ACC112 (cell line): ENCODE results near the gene NAB1.
"Not testable (repeated sequence)": the region's sequence is repeated elsewhere in the genome, so short reads cannot be mapped to it uniquely, and the experiment has no call there.

Source experiments
- H2AFZ ChIP-seq: fragments of 200-600 bp; sonication (generic); one replicate; pipeline ENCODE4 v1.6.0; 2017; ENCODE audit warnings: antibody characterized with exemption, low read length; ENCODE audit not compliant: unreplicated experiment
- H3K27ac ChIP-seq: fragments of 200-600 bp; sonication (generic); 2 replicates; pipeline ENCODE4 v1.5.1; 2014; ENCODE audit warnings: low read depth, mild to moderate bottlenecking, antibody characterized with exemption, low read length, moderate library complexity
- H3K27me3 ChIP-seq: fragments of 200-600 bp; sonication (generic); 2 replicates; pipeline ENCODE4 v1.6.1; 2014; ENCODE audit warnings: mild to moderate bottlenecking, antibody characterized with exemption, low read length, moderate library complexity, mixed read lengths; ENCODE audit not compliant: insufficient read depth
- H3K36me3 ChIP-seq: fragments of 200-600 bp; sonication (generic); 2 replicates; pipeline ENCODE4 v1.6.1; 2016; ENCODE audit warnings: mild to moderate bottlenecking, antibody characterized with exemption, low read length, moderate library complexity, mixed read lengths; ENCODE audit not compliant: insufficient read depth
- H3K4me1 ChIP-seq: fragments of 200-600 bp; sonication (generic); one replicate; pipeline ENCODE4 v1.6.1; 2016; ENCODE audit warnings: low read length, mixed read lengths; ENCODE audit not compliant: insufficient read depth, unreplicated experiment, control insufficient read depth
- H3K4me3 ChIP-seq: fragments of 200-600 bp; sonication (generic); 2 replicates; pipeline ENCODE4 v1.5.1; 2014; ENCODE audit warnings: mild to moderate bottlenecking, low read depth, low read length
- H3K79me2 ChIP-seq: fragments of 200-600 bp; sonication (generic); one replicate; pipeline ENCODE4 v1.6.0; 2016; ENCODE audit warnings: low read length; ENCODE audit not compliant: control insufficient read depth, unreplicated experiment, insufficient read depth

NAB1 gene, protein sequence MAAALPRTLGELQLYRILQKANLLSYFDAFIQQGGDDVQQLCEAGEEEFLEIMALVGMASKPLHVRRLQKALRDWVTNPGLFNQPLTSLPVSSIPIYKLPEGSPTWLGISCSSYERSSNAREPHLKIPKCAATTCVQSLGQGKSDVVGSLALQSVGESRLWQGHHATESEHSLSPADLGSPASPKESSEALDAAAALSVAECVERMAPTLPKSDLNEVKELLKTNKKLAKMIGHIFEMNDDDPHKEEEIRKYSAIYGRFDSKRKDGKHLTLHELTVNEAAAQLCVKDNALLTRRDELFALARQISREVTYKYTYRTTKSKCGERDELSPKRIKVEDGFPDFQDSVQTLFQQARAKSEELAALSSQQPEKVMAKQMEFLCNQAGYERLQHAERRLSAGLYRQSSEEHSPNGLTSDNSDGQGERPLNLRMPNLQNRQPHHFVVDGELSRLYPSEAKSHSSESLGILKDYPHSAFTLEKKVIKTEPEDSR

DNA sequence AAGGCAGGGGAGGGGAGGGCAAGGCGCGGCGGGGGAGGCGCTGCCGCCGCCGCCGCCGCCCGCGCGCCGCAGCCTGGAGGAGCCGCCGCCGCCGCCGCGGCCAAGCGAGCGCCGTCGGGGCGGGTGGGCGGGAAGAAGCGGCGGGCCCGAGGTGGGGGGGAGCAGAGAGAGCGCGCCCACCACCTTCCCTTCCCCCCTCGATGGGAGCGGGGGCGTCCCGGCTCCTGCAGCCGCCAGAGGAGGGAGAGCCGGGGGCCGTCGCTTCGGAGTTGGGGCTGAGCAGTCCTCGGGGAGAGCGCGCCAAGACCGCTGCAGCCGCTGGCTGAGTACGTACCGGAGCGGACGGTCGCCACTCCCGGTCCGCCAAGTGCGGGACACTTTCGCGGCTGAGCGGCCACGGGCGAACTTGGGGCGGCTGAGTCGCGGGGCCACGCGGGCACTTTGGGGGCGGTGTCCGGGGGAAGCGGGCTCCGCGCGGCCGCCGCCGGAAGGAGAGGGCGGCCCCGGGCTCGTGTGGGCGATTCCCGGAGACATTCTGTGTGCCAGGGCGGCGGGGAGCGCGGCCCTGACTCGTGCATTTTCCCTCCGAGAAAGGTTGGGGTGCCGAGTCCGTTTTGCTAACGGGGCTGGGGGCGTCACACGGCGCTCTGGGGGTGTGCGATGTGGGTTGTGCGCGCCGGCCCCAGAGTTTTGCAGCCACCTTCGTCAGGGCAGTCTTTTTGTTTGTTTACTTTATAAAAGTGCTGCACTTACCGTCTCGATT lies at the start of gene NAB1:
TSS of gene NAB1 (plus strand) at position 49 of the 763 bp plus-strand sequence. CDS start 10,094 bp downstream, outside the sequence.
- Histone ChIP-seq H3K36me3 (no peaks in the 10 kb centered on the region), H2AFZ (peak within 1 kb of the TSS; percentile 76), H3K79me2 (peaks cover 47% of the 10 kb centered on the region), H3K4me1 (peaks cover 26% of the 10 kb centered on the region), H3K27ac (peak within 1 kb of the TSS; percentile 73), H3K4me3 (peak within 1 kb of the TSS; percentile 80), H3K27me3 (no peaks in the 10 kb centered on the region)

DNA sequence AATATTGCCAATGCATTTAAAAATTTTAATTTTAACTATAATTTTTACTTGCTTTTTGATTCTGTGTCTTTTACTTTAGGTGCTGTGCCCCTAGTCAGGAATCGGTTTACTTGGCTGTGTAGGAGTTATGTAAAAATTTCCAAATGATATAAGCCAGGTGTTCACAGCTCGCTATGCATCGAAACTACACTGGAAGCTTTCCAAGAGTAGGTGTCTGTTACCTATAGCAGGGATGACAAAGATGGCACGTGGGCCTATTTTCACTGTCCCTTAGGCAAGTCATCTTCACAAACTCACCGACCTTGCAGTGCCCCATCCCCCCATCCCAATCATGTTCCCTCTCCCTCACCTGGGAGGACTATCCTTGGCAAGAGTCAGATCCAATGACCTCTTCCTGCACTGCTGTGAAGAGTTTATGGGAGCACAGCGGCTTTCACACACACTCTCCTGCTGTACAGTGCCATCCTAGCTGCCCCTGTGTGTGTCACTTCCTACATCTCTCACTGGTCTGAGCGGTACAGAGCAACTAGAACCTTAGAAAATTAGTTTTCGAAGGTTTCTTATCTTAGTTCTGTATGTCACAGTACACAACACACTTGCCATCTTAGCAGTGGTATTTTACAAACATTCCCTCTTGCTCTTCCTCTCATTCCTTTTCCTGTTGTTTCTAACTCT lies 49.2 kb upstream of the NAB1 start:
- Histone ChIP-seq H3K79me2 (no peaks in the 10 kb centered on the region), H2AFZ (no peak overlapping the region), H3K36me3 (no peaks in the 10 kb centered on the region), H3K4me3 (no peak overlapping the region), H3K27ac (no peak overlapping the region), H3K27me3 (no peaks in the 10 kb centered on the region), H3K4me1 (peaks cover 25% of the 10 kb centered on the region)

DNA sequence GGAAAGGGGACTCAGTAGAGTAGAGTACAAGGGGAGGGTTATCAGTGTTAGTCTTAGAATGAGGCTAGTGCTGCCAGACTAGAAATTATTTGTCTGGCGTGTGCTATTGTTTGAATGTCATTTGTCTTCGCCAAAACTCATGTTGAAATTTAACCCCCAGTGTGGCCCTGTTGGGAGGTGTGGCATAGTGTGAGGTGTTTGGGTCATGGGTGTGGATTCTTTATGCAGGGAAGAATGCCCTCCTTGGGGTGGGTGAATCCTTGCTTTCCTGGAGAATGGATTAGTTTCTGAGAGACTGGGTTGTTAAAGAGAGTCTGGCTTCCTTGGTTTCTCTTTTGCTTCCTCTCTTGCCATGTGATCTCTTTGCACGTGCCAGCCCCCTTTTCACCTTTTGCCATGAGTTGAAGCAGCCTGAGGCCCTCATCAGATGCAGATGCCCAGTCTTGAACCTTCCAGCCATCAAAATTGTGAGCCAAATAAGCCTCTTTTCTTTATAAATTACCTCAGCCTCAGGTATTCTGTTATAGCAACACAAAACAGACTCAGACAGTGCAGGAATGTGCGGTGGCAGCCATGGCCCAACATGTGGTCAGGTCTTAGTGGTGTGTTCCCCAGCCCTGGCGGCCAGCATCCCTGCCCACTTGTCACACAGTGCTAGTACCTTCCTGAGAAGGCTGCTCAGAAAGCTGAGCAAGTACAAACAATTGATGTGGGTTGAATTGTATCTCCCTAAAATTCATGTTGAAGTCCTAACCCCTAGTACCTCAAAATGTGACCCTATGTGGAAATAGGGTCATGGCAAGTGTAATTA lies 48.4 kb upstream of the NAB1 start:
- H3K79me2 ChIP-seq, result no peaks in the 10 kb centered on the region
- H3K4me3 ChIP-seq, result no peak overlapping the region
- no peak overlapping the region for H3K27ac ChIP-seq
- H3K36me3 ChIP-seq, result no peaks in the 10 kb centered on the region
- H3K27me3 ChIP-seq, result no peaks in the 10 kb centered on the region
- H3K4me1 ChIP-seq, result peaks cover 25% of the 10 kb centered on the region
- H2AFZ ChIP-seq, result no peak overlapping the region

DNA sequence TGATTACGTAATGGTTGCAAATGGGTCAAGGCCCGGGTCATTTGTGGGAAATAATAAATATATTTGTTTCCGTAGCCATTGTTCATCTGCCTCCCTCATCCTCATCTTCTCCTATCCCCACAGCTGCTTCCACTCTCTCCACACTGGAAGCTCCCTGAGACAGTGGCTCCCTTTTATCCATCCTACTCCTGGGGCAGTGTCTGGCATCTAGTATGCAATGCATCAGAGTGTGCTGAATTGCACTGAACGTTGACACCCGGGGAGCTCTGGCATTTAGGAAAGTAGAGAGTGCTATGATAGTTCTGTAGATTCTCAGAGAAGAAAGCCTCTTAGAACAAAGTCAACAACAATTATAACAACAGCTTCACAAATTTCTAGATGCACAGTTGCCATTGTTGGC lies 45.5 kb upstream of the NAB1 start:
- H3K27me3 ChIP-seq, result no peaks in the 10 kb centered on the region
- no peaks in the 10 kb centered on the region for H3K79me2 ChIP-seq
- no peak overlapping the region for H3K4me3 ChIP-seq
- H3K27ac ChIP-seq, result no peak overlapping the region
- peaks cover 19% of the 10 kb centered on the region for H3K4me1 ChIP-seq
- no peak overlapping the region for H2AFZ ChIP-seq
- no peaks in the 10 kb centered on the region for H3K36me3 ChIP-seq

DNA sequence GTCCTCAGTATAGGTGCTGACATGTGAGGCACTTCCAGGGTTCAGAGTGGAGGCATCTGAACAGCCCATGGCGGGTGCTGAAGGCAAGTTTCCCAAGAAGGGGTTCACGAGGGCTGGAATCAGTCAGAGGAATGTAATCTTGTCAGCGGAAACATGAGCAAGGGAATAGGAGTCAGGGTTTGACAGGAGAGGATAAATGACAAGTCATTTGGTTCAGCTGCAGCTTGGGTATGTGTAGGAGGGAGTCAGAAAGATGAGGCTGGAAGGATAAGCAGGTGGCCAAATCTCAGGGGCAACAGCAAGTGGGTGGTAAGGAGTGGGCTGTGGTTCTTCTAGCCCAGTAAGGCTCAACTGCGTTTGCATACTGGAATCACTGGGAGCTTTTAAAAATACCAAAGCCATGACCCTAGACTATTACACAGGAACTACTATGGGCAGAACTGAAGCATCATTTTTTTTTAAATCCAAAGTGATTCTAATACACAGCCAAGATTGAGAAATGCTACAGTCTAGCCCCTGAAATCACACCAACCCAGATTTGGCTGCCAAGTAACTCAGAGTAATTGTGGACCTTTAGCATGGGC lies 41.8 kb upstream of the NAB1 start:
- Histone ChIP-seq H3K4me3 (no peak overlapping the region; the same call in 1 of the 2 replicates), H3K79me2 (no peaks in the 10 kb centered on the region), H3K27ac (peak overlapping the region; percentile 90), H2AFZ (no peak overlapping the region), H3K27me3 (no peaks in the 10 kb centered on the region), H3K36me3 (no peaks in the 10 kb centered on the region), H3K4me1 (peaks cover 12% of the 10 kb centered on the region)

DNA sequence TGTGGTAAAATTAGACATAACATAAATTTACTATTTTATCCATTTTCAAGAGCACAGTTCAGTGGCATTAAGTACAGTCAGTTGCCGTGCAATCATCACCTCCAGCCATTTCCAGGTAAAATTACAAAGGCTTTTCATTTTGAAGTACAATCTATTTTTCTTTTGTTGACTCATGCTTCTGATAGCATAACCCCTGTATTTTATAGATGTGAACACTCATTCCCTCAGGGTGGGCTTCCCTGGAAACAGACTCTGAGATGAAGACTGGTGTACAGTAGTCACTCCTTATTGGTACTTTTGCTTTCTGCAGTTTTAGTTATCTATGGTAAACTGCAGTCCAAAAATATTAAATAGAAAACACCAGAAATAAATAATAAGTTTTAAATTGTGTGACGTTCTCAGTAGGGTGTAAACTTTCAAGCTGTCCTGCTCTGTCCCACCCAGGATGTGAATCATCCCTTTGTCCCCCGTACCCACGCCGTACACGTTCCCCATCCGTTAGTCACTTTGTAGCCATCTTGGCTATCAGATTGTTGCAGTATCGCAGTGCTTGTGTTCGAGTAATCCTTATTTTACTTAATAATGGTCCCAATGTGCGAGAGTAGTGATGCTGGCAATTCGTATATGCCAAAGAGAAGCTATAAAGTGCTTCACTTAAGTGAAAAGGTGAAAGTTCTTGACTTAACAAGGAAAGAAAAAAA lies 41.1 kb upstream of the NAB1 start:
- peak overlapping the region; percentile 90 for H3K27ac ChIP-seq
- H3K4me3 ChIP-seq, result peak overlapping the region; percentile 33; the same call in 1 of the 2 replicates
- H3K27me3 ChIP-seq, result no peaks in the 10 kb centered on the region
- H3K36me3 ChIP-seq, result no peaks in the 10 kb centered on the region
- peaks cover 12% of the 10 kb centered on the region for H3K4me1 ChIP-seq
- no peaks in the 10 kb centered on the region for H3K79me2 ChIP-seq
- no peak overlapping the region for H2AFZ ChIP-seq

DNA sequence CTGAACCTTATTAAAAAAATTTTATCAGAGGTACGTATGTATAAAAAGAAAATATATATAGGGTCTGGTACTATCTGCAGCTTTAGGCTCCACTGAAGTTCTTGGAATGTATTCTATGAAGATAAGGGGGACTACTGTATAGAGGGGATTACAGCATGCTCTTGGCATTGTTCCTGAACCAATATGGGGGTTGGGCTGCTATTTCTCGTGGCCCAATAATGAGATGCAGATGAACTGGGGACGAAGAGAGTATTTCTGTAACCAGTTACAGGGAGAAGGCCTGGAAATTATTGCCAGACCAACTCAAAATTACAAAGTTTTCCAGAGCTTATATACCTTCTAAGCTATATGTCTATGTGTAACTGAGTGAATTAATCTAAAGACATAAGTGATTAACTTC lies 40.0 kb upstream of the NAB1 start:
- H3K79me2 ChIP-seq, H3K27ac ChIP-seq, H3K4me3 ChIP-seq, H2AFZ ChIP-seq, H3K36me3 ChIP-seq, H3K27me3 ChIP-seq: not testable (repeated sequence)
- H3K4me1 ChIP-seq, result peaks cover 12% of the 10 kb centered on the region

DNA sequence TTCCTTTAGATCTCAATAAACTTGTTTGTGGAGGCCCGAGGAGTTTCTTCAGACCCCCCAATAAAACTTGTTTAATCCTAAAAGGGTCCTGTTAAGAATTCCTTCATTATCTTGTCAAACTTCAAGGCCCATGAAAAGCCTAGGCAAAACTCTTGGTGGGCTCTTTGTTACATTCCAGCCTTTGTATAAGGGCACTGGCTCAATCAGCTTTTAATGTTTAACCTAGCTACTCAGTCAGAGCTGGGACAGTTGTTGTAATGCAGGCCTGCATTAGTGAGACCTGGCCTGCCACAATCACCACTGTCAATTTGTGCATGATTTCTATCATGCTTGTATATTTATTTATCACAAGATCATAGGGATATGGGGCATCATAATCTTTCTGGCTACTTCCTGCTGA lies 39.5 kb upstream of the NAB1 start:
- H3K4me1 ChIP-seq, result peaks cover 12% of the 10 kb centered on the region
- H3K4me3 ChIP-seq, H2AFZ ChIP-seq, H3K27me3 ChIP-seq, H3K36me3 ChIP-seq, H3K27ac ChIP-seq, H3K79me2 ChIP-seq: not testable (repeated sequence)

DNA sequence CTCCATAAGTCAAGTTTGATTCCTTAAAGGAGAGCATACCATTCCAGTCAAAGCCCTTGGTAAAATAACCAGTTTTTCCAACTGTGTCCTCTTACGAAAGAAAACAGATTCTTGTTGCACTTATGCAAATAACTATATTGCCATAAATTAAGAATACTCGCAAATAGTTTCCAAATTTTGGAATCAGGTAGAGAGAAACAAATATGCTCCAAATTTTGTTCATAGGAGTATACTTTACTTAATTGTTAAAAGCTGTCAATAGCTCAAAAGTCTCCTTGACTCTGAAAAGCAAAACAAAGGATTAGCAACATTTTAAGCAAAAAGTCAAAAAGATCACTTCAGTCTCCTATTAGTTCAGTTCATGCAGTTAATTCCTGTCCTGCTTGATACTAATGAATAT lies 38.4 kb upstream of the NAB1 start:
- H3K4me1 ChIP-seq, result peaks cover 12% of the 10 kb centered on the region
- H3K27ac ChIP-seq, H3K4me3 ChIP-seq, H3K36me3 ChIP-seq, H3K79me2 ChIP-seq, H3K27me3 ChIP-seq, H2AFZ ChIP-seq: not testable (repeated sequence)
